Common myeloid progenitor, CD34-positive (primary cell): ENCODE data around the gene PKN2.
A peak's percentile ranks its signal among the peaks of the same experiment; 100 is the strongest.

Experiments used
- CTCF ChIA-PET: fragments of 350-600 bp; sonication (Branson Sonifier 250); formaldehyde crosslinking; loops from one replicate; lab custom pipeline; 2021; ENCODE audit warnings: antibody characterized with exemption; lab: Charles Lee
- POLR2A ChIA-PET: fragments of 350-600 bp; sonication (Branson Sonifier 250); formaldehyde crosslinking; loops from one replicate; lab custom pipeline; 2021; ENCODE audit warnings: antibody characterized with exemption; lab: Charles Lee
- DNase-seq, 3 donors: peaks; one replicate each; pipeline versions ENCODE4 v3.0.0 to v3.0.0-alpha.2; 2013
- H3K27ac ChIP-seq, 2 experiments: 1 replicate in 1 of 2; 2 replicates in 1 of 2; pipeline ENCODE4 v1.7.0; 2013; ENCODE audit warnings: inconsistent platforms in 2 of 2, low read length in 2 of 2, mild to moderate bottlenecking in 2 of 2, low read depth in 1 of 2, moderate library complexity in 1 of 2; ENCODE audit not compliant: severe bottlenecking in 2 of 2, insufficient read depth in 1 of 2, poor library complexity in 1 of 2
- H3K27me3 ChIP-seq, 5 experiments: replicated peaks in 2 of 5; 1 replicate in 3 of 5; 2 replicates in 2 of 5; pipeline versions ENCODE4 v1.6.1 to v1.7.0; 2013; ENCODE audit warnings: low read length in 4 of 5, mild to moderate bottlenecking in 2 of 5, moderate library complexity in 2 of 5, inconsistent platforms in 1 of 5; ENCODE audit not compliant: insufficient read depth in 5 of 5, control insufficient read depth in 4 of 5
- H3K36me3 ChIP-seq, 4 experiments: 1 replicate in 2 of 4; 2 replicates in 2 of 4; pipeline versions ENCODE4 v1.6.1 to v1.7.0; 2013; ENCODE audit warnings: low read length in 3 of 4, control low read depth in 1 of 4, mild to moderate bottlenecking in 1 of 4; ENCODE audit not compliant: control insufficient read depth in 4 of 4, insufficient read depth in 4 of 4
- H3K4me1 ChIP-seq, 4 experiments: 1 replicate in 3 of 4; 2 replicates in 1 of 4; pipeline versions ENCODE4 v1.6.1 to v1.7.1; 2013; ENCODE audit warnings: low read length in 3 of 4, mild to moderate bottlenecking in 3 of 4, control low read depth in 1 of 4, inconsistent platforms in 1 of 4, moderate library complexity in 1 of 4; ENCODE audit not compliant: control insufficient read depth in 4 of 4, insufficient read depth in 4 of 4; ENCODE audit errors: control extremely low read depth in 1 of 4
- H3K4me3 ChIP-seq, 7 experiments: 1 replicate in 4 of 7; 2 replicates in 3 of 7; pipeline versions ENCODE4 v1.5.1 to v1.7.0; 2013; ENCODE audit warnings: mild to moderate bottlenecking in 7 of 7, low read length in 6 of 7, moderate library complexity in 6 of 7, inconsistent platforms in 2 of 7, low read depth in 2 of 7, control low read depth in 1 of 7; ENCODE audit not compliant: insufficient read depth in 4 of 7, control insufficient read depth in 1 of 7; ENCODE audit errors: extremely low read depth in 1 of 7
- H3K9me3 ChIP-seq, 5 experiments: 1 replicate in 4 of 5; 2 replicates in 1 of 5; pipeline versions ENCODE4 v1.6.1 to v1.7.1; 2013; ENCODE audit warnings: low read length in 4 of 5, mild to moderate bottlenecking in 2 of 5, inconsistent platforms in 1 of 5, low read depth in 1 of 5, moderate library complexity in 1 of 5; ENCODE audit not compliant: control insufficient read depth in 4 of 5, insufficient read depth in 2 of 5; ENCODE audit errors: control extremely low read depth in 1 of 5
- WGBS: methylation state at CpG from one replicate; pipeline ENCODE4 v1.1.5; 2013; ENCODE audit not compliant: insufficient coverage; 5-methylcytosine and 5-hydroxymethylcytosine counted together

The PKN2 gene

GRCh38 chr1:88678405-88678804 lies 5.7 kb upstream of the PKN2 start:
- Histone ChIP-seq H3K36me3 (no peaks in the 10 kb centered on the region), H3K27me3 (no peaks in the 10 kb centered on the region), H3K9me3 (no peaks in the 10 kb centered on the region), H3K4me1 (peaks cover 4 to 13% (median 10%) of the 10 kb centered on the region in 4 experiments), H3K27ac (no peak overlapping the region), H3K4me3 (no peak overlapping the region)
- CTCF ChIA-PET, result interaction anchor here (3.6 kb wide), 1 partner anchor 24 kb away, joined by 13 read pairs; no protein-coding TSS in a partner anchor
- POLR2A ChIA-PET, result no interaction called here
- WGBS, result 100% methylated on average over 1 of the region's 3 CpGs
- no peak for DNase-seq

- ChIA-PET CTCF (interaction anchor here (0.6 to 6.1 kb wide), 2 partner anchors 23 to 95 kb away, joined by 3 to 52 read pairs; no protein-coding TSS in a partner anchor), POLR2A (no interaction called here)
- H3K9me3 ChIP-seq, result no peaks in the 10 kb centered on the region
- WGBS, result 100% methylated on average over 1 of the region's 3 CpGs
- H3K27me3 ChIP-seq, result no peaks in the 10 kb centered on the region
- no peak overlapping the region for H3K4me3 ChIP-seq
- H3K36me3 ChIP-seq, result no peaks in the 10 kb centered on the region
- peaks cover 8 to 18% (median 10%) of the 10 kb centered on the region in 4 experiments for H3K4me1 ChIP-seq
- DNase-seq, result no peak
- H3K27ac ChIP-seq, result no peak overlapping the region
Measured at GRCh38 chr1:88680471-88680870, 3.6 kb upstream of the PKN2 start.

- ChIA-PET CTCF (interaction anchor here (0.6 to 6.1 kb wide), 2 partner anchors 24 to 94 kb away, joined by 3 to 52 read pairs; no protein-coding TSS in a partner anchor), POLR2A (no interaction called here)
- H3K9me3 ChIP-seq, result no peaks in the 10 kb centered on the region
- no CpG with 5 or more reads among the region's 3 CpGs for WGBS
- H3K27ac ChIP-seq, result no peak overlapping the region
- H3K36me3 ChIP-seq, result no peaks in the 10 kb centered on the region
- H3K4me1 ChIP-seq, result peaks cover 11 to 23% (median 13%) of the 10 kb centered on the region in 4 experiments
- no peak overlapping the region for H3K4me3 ChIP-seq
- H3K27me3 ChIP-seq, result no peaks in the 10 kb centered on the region
- DNase-seq, result peak in 1 of 3 donors; percentile 46
Measured at GRCh38 chr1:88680911-88681622, 3.0 kb upstream of the PKN2 start.

- Histone ChIP-seq H3K36me3 (peaks cover 0 to 2% (median 0%) of the 10 kb centered on the region in 4 experiments), H3K27ac (peak overlapping the region; percentile 82 to 98), H3K9me3 (no peaks in the 10 kb centered on the region), H3K4me1 (peaks cover 11 to 39% (median 17%) of the 10 kb centered on the region in 4 experiments), H3K4me3 (peak overlapping the region; percentile 84 to 100 (median 98)), H3K27me3 (no peaks in the 10 kb centered on the region)
- peak; percentile 86 to 93 (median 90) for DNase-seq
- ChIA-PET POLR2A (interaction anchor here (0.6 to 1.6 kb wide), 5 partner anchors 13 to 1306 kb away, joined by 3 to 7 read pairs (median 3); no protein-coding TSS in a partner anchor), CTCF (interaction anchor here (0.6 to 6.1 kb wide), 11 partner anchors 9 to 90 kb away, joined by 3 to 52 read pairs (median 5); no protein-coding TSS in a partner anchor)
- WGBS, result 0% methylated on average over 53 of the region's 58 CpGs
Measured at GRCh38 chr1:88684482-88685258, 597 bp downstream of the PKN2 start.

GRCh38 chr1:88685259-88685620 lies 1.2 kb downstream of the PKN2 start:
- peaks cover 0 to 2% (median 0%) of the 10 kb centered on the region in 4 experiments for H3K36me3 ChIP-seq
- WGBS, result no CpG with 5 or more reads among the region's 7 CpGs
- DNase-seq, result no peak
- H3K27ac ChIP-seq, result peak overlapping the region; percentile 82 to 98
- no peaks in the 10 kb centered on the region for H3K27me3 ChIP-seq
- H3K4me1 ChIP-seq, result peaks cover 11 to 39% (median 17%) of the 10 kb centered on the region in 4 experiments
- H3K4me3 ChIP-seq, result peak overlapping the region in 6 of 7 experiments; percentile 84 to 100 (median 96)
- no peaks in the 10 kb centered on the region for H3K9me3 ChIP-seq
- ChIA-PET POLR2A (interaction anchor here (0.7 to 1.6 kb wide), 3 partner anchors 13 to 1305 kb away, joined by 3 to 7 read pairs (median 5); no protein-coding TSS in a partner anchor), CTCF (interaction anchor here (0.6 to 6.1 kb wide), 8 partner anchors 8 to 90 kb away, joined by 3 to 52 read pairs (median 6); no protein-coding TSS in a partner anchor)

- peaks cover 4 to 18% (median 9%) of the 10 kb centered on the region in 4 experiments for H3K36me3 ChIP-seq
- ChIA-PET CTCF (no interaction called here), POLR2A (no interaction called here)
- no peaks in the 10 kb centered on the region for H3K27me3 ChIP-seq
- H3K4me3 ChIP-seq, result no peak overlapping the region
- 100% methylated on average over 2 of the region's 3 CpGs for WGBS
- H3K9me3 ChIP-seq, result no peaks in the 10 kb centered on the region
- no peak overlapping the region for H3K27ac ChIP-seq
- no peak for DNase-seq
- peaks cover 0 to 11% (median 3%) of the 10 kb centered on the region in 4 experiments for H3K4me1 ChIP-seq
Measured at GRCh38 chr1:88691540-88691939, 7.5 kb downstream of the PKN2 start.
